CD8-positive, alpha-beta memory T cell (primary cell): Measurements from ENCODE around the gene ALCAM. TPM values are rescaled to one million over a fixed set of nuclear protein-coding genes. Genes with fewer than 3 reads are reported as not detected.

Experiments
- CTCF ChIA-PET: fragments of 350-600 bp; sonication (Branson Sonifier 250); formaldehyde crosslinking; loops from one replicate; lab custom pipeline; 2021; ENCODE audit warnings: antibody characterized with exemption; lab: Charles Lee
- POLR2A ChIA-PET: fragments of 350-600 bp; sonication (Branson Sonifier 250); formaldehyde crosslinking; loops from one replicate; lab custom pipeline; 2021; ENCODE audit warnings: antibody characterized with exemption; lab: Charles Lee
- DNase-seq, 5 donors: peaks; one replicate each; pipeline versions ENCODE4 v3.0.0 to v3.0.0-alpha.2; 2020 to 2022; ENCODE audit warnings: mixed read lengths in 1 of 5
- H3K27ac ChIP-seq: one replicate; pipeline ENCODE4 v1.7.0; 2013; ENCODE audit warnings: low read depth, mild to moderate bottlenecking, low read length, moderate library complexity
- H3K27me3 ChIP-seq: 2 replicates; pipeline ENCODE4 v1.7.0; 2013; ENCODE audit warnings: low read length, mild to moderate bottlenecking; ENCODE audit not compliant: insufficient read depth, poor library complexity, severe bottlenecking
- H3K36me3 ChIP-seq: 2 replicates; pipeline ENCODE4 v1.7.0; 2013; ENCODE audit warnings: mild to moderate bottlenecking, low read length, moderate library complexity; ENCODE audit not compliant: insufficient read depth
- H3K4me1 ChIP-seq: 2 replicates; pipeline ENCODE4 v1.7.0; 2013; ENCODE audit warnings: mild to moderate bottlenecking, low read length, moderate library complexity; ENCODE audit not compliant: insufficient read depth
- H3K4me3 ChIP-seq: 2 replicates; pipeline ENCODE4 v1.7.0; 2013; ENCODE audit warnings: mild to moderate bottlenecking, low read length
- H3K9me3 ChIP-seq: 2 replicates; pipeline ENCODE4 v1.7.0; 2013; ENCODE audit warnings: mild to moderate bottlenecking, low read length
- H3K27ac Mint-ChIP-seq, 8 donors: one replicate each; pipeline ENCODE4 v1.8.0; 2020 to 2021; ENCODE audit warnings: mixed read lengths in 8 of 8, mild to moderate bottlenecking in 6 of 8, inconsistent platforms in 3 of 8, moderate library complexity in 3 of 8
- H3K27me3 Mint-ChIP-seq, 2 donors: one replicate each; pipeline ENCODE4 v1.8.0; 2020 to 2021; ENCODE audit warnings: mixed read lengths in 2 of 2, mild to moderate bottlenecking in 1 of 2, moderate library complexity in 1 of 2
- H3K36me3 Mint-ChIP-seq, 3 donors: one replicate each; pipeline ENCODE4 v1.8.0; 2020 to 2021; ENCODE audit warnings: mixed read lengths in 3 of 3, inconsistent platforms in 1 of 3, mild to moderate bottlenecking in 1 of 3
- H3K4me1 Mint-ChIP-seq, 3 donors: one replicate each; pipeline ENCODE4 v1.8.0; 2020 to 2021; ENCODE audit warnings: mixed read lengths in 3 of 3, inconsistent platforms in 1 of 3, mild to moderate bottlenecking in 1 of 3
- H3K4me3 Mint-ChIP-seq, 7 donors: one replicate each; pipeline ENCODE4 v1.8.0; 2020 to 2021; ENCODE audit warnings: mixed read lengths in 7 of 7, mild to moderate bottlenecking in 6 of 7, moderate library complexity in 4 of 7, inconsistent platforms in 2 of 7
- H3K9me3 Mint-ChIP-seq, 5 donors: one replicate each; pipeline ENCODE4 v1.8.0; 2020 to 2022; ENCODE audit warnings: mixed read lengths in 5 of 5, mild to moderate bottlenecking in 3 of 5, moderate library complexity in 2 of 5, inconsistent platforms in 1 of 5
- polyA plus RNA-seq: library from polyadenylated mRNA; unstranded; fragments of 300-500 nt; fragmentation: Illumina TruSeq; gene quantifications from one replicate; pipeline ENCODE4 v1.2.3, GENCODE V29; 2021
- total RNA-seq, 2 experiments: library from RNA; stranded (reverse); gene quantifications; one replicate each; pipeline ENCODE4 v1.2.3, GENCODE V29; 2021

The ALCAM gene
- total and polyA plus RNA-seq, 3 experiments from 2014 or later = 6.4 to 26.9 (median 26.1) TPM

GRCh38 chr3:105334138-105334882 is 32.4 kb upstream of the ALCAM start:
- peaks cover 0 to 13% of the 10 kb centered on the region in 2 donors for H3K27me3 Mint-ChIP-seq
- Histone ChIP-seq H3K9me3 (no peaks in the 10 kb centered on the region), H3K36me3 (no peaks in the 10 kb centered on the region), H3K4me1 (no peaks in the 10 kb centered on the region), H3K27ac (no peak overlapping the region), H3K27me3 (no peaks in the 10 kb centered on the region), H3K4me3 (no peak overlapping the region)
- CTCF ChIA-PET = no interaction called here
- H3K9me3 Mint-ChIP-seq = peaks cover 0 to 12% (median 0%) of the 10 kb centered on the region in 5 donors
- POLR2A ChIA-PET = no interaction called here
- no peak overlapping the region for H3K4me3 Mint-ChIP-seq
- no peak for DNase-seq
- H3K4me1 Mint-ChIP-seq = no peaks in the 10 kb centered on the region
- H3K36me3 Mint-ChIP-seq = no peaks in the 10 kb centered on the region
- no peak overlapping the region for H3K27ac Mint-ChIP-seq

GRCh38 chr3:105339946-105340345 is 26.8 kb upstream of the ALCAM start:
- no peaks in the 10 kb centered on the region for H3K4me1 ChIP-seq
- Mint-ChIP-seq H3K4me1 (no peaks in the 10 kb centered on the region), H3K9me3 (no peaks in the 10 kb centered on the region), H3K27ac (no peak overlapping the region), H3K4me3 (no peak overlapping the region), H3K27me3 (peaks cover 0 to 8% of the 10 kb centered on the region in 2 donors), H3K36me3 (no peaks in the 10 kb centered on the region)
- POLR2A ChIA-PET = no interaction called here
- no peaks in the 10 kb centered on the region for H3K36me3 ChIP-seq
- no peaks in the 10 kb centered on the region for H3K9me3 ChIP-seq
- no peak overlapping the region for H3K4me3 ChIP-seq
- H3K27ac ChIP-seq = no peak overlapping the region
- CTCF ChIA-PET = no interaction called here
- no peaks in the 10 kb centered on the region for H3K27me3 ChIP-seq
- no peak for DNase-seq

- Mint-ChIP-seq H3K4me3 (no peak overlapping the region), H3K27ac (no peak overlapping the region), H3K4me1 (no peaks in the 10 kb centered on the region), H3K27me3 (peaks cover 0 to 4% of the 10 kb centered on the region in 2 donors), H3K36me3 (no peaks in the 10 kb centered on the region), H3K9me3 (no peaks in the 10 kb centered on the region)
- H3K36me3 ChIP-seq = no peaks in the 10 kb centered on the region
- no peak overlapping the region for H3K27ac ChIP-seq
- no peak for DNase-seq
- no peak overlapping the region for H3K4me3 ChIP-seq
- ChIA-PET POLR2A (no interaction called here), CTCF (no interaction called here)
- no peaks in the 10 kb centered on the region for H3K9me3 ChIP-seq
- H3K27me3 ChIP-seq = no peaks in the 10 kb centered on the region
- H3K4me1 ChIP-seq = no peaks in the 10 kb centered on the region
Observed at GRCh38 chr3:105343991-105344390, 22.7 kb upstream of the ALCAM start.

- Histone ChIP-seq H3K9me3 (no peaks in the 10 kb centered on the region), H3K36me3 (no peaks in the 10 kb centered on the region), H3K4me1 (no peaks in the 10 kb centered on the region), H3K27me3 (no peaks in the 10 kb centered on the region), H3K4me3 (no peak overlapping the region), H3K27ac (no peak overlapping the region)
- DNase-seq = no peak
- Mint-ChIP-seq H3K4me1 (no peaks in the 10 kb centered on the region), H3K9me3 (no peaks in the 10 kb centered on the region), H3K27ac (no peak overlapping the region), H3K4me3 (no peak overlapping the region), H3K27me3 (peaks cover 0 to 9% of the 10 kb centered on the region in 2 donors), H3K36me3 (no peaks in the 10 kb centered on the region)
- ChIA-PET POLR2A (no interaction called here), CTCF (no interaction called here)
Observed at GRCh38 chr3:105345156-105345555, 21.6 kb upstream of the ALCAM start.

GRCh38 chr3:105347625-105348302 is 18.9 kb upstream of the ALCAM start:
- ChIA-PET CTCF (no interaction called here), POLR2A (no interaction called here)
- H3K9me3 Mint-ChIP-seq = no peaks in the 10 kb centered on the region
- H3K27me3 Mint-ChIP-seq = peaks cover 9 to 18% of the 10 kb centered on the region in 2 donors
- no peak overlapping the region for H3K4me3 ChIP-seq
- no peaks in the 10 kb centered on the region for H3K9me3 ChIP-seq
- no peaks in the 10 kb centered on the region for H3K36me3 ChIP-seq
- no peak for DNase-seq
- H3K36me3 Mint-ChIP-seq = no peaks in the 10 kb centered on the region
- H3K4me1 Mint-ChIP-seq = no peaks in the 10 kb centered on the region
- no peak overlapping the region for H3K27ac ChIP-seq
- H3K4me1 ChIP-seq = no peaks in the 10 kb centered on the region
- H3K4me3 Mint-ChIP-seq = no peak overlapping the region
- H3K27ac Mint-ChIP-seq = no peak overlapping the region
- H3K27me3 ChIP-seq = no peaks in the 10 kb centered on the region

GRCh38 chr3:105348307-105348706 is 18.4 kb upstream of the ALCAM start:
- no peaks in the 10 kb centered on the region for H3K9me3 Mint-ChIP-seq
- H3K27me3 Mint-ChIP-seq = peaks cover 12 to 23% of the 10 kb centered on the region in 2 donors
- CTCF ChIA-PET = no interaction called here
- no peaks in the 10 kb centered on the region for H3K36me3 Mint-ChIP-seq
- POLR2A ChIA-PET = no interaction called here
- H3K4me3 Mint-ChIP-seq = no peak overlapping the region
- Histone ChIP-seq H3K9me3 (no peaks in the 10 kb centered on the region), H3K4me3 (no peak overlapping the region), H3K27ac (no peak overlapping the region), H3K27me3 (peaks cover 1% of the 10 kb centered on the region), H3K36me3 (no peaks in the 10 kb centered on the region), H3K4me1 (no peaks in the 10 kb centered on the region)
- DNase-seq = no peak
- H3K4me1 Mint-ChIP-seq = no peaks in the 10 kb centered on the region
- H3K27ac Mint-ChIP-seq = no peak overlapping the region

GRCh38 chr3:105349684-105350387 is 16.9 kb upstream of the ALCAM start:
- Mint-ChIP-seq H3K27me3 (peaks cover 22 to 39% of the 10 kb centered on the region in 2 donors), H3K27ac (no peak overlapping the region)

GRCh38 chr3:105351821-105352220 is 14.9 kb upstream of the ALCAM start:
- H3K27ac ChIP-seq = no peak overlapping the region
- Mint-ChIP-seq H3K27me3 (peaks cover 22 to 42% of the 10 kb centered on the region in 2 donors), H3K36me3 (peaks cover 0 to 2% (median 0%) of the 10 kb centered on the region in 3 donors), H3K27ac (no peak overlapping the region), H3K4me3 (no peak overlapping the region), H3K4me1 (peaks cover 7 to 11% (median 8%) of the 10 kb centered on the region in 3 donors), H3K9me3 (no peaks in the 10 kb centered on the region)
- ChIA-PET POLR2A (interaction anchor here (0.6 kb wide), 1 partner anchor 10 kb away, joined by 3 read pairs; no protein-coding TSS in a partner anchor), CTCF (no interaction called here)
- no peaks in the 10 kb centered on the region for H3K4me1 ChIP-seq
- no peak for DNase-seq
- H3K9me3 ChIP-seq = no peaks in the 10 kb centered on the region
- peaks cover 14% of the 10 kb centered on the region for H3K27me3 ChIP-seq
- no peak overlapping the region for H3K4me3 ChIP-seq
- no peaks in the 10 kb centered on the region for H3K36me3 ChIP-seq

More at GRCh38 chr3:105349684-105350387, 16.9 kb upstream of the ALCAM start:
- no peaks in the 10 kb centered on the region for H3K36me3 ChIP-seq
- no peaks in the 10 kb centered on the region for H3K9me3 Mint-ChIP-seq
- H3K4me3 ChIP-seq = no peak overlapping the region
- H3K9me3 ChIP-seq = no peaks in the 10 kb centered on the region
- H3K27ac ChIP-seq = no peak overlapping the region
- no peaks in the 10 kb centered on the region for H3K36me3 Mint-ChIP-seq
- ChIA-PET POLR2A (no interaction called here), CTCF (no interaction called here)
- H3K4me3 Mint-ChIP-seq = no peak overlapping the region
- H3K4me1 ChIP-seq = no peaks in the 10 kb centered on the region
- H3K4me1 Mint-ChIP-seq = peaks cover 7 to 11% (median 8%) of the 10 kb centered on the region in 3 donors
- no peak for DNase-seq
- peaks cover 13% of the 10 kb centered on the region for H3K27me3 ChIP-seq
